H1 (cell line): Measurements from ENCODE around the gene SV2A. TPM values are rescaled to one million over a fixed set of nuclear protein-coding genes. Genes with fewer than 3 reads are reported as not detected.

Experiments
- CTCF ChIA-PET: fragments of 300-600 bp; sonication (Branson Sonifier 250); formaldehyde crosslinking; loops from one replicate; lab custom pipeline; 2021; ENCODE audit not compliant: partially characterized antibody; lab: Charles Lee
- POLR2A ChIA-PET: fragments of 300-600 bp; sonication (Branson Sonifier 250); formaldehyde crosslinking; loops from one replicate; lab custom pipeline; 2021; ENCODE audit warnings: inconsistent platforms; ENCODE audit not compliant: partially characterized antibody; lab: Charles Lee
- DNase-seq, 2 experiments: peaks; one replicate each; pipeline versions ENCODE4 v3.0.0 to v3.0.0-alpha.2; 2010 to 2022; ENCODE audit warnings: low spot score in 2 of 2, low read depth in 1 of 2, mixed read lengths in 1 of 2
- FAIRE-seq: peaks from 2 replicates; lab custom pipeline; 2011; peaks lifted over from hg19 to GRCh38; lab: Jason Lieb, UNC
- H2AFZ ChIP-seq: 2 replicates; pipeline ENCODE4 v1.8.1; 2012; ENCODE audit warnings: low read length, inconsistent platforms
- H2AK5ac ChIP-seq: 2 replicates; pipeline ENCODE4 v1.6.1; 2013; ENCODE audit warnings: low read depth, low read length
- H2BK120ac ChIP-seq: replicated peaks from 2 replicates; pipeline ENCODE3; 2013; ENCODE audit warnings: low read depth, low read length, inconsistent platforms
- H2BK12ac ChIP-seq: 2 replicates; pipeline ENCODE4 v1.6.1; 2013; ENCODE audit warnings: low read depth, low read length
- H2BK15ac ChIP-seq: 2 replicates; pipeline ENCODE4 v1.6.1; 2013; ENCODE audit warnings: low read length
- H2BK20ac ChIP-seq: 2 replicates; pipeline ENCODE4 v1.6.1; 2013; ENCODE audit warnings: low read length
- H2BK5ac ChIP-seq: 2 replicates; pipeline ENCODE4 v1.6.1; 2013; ENCODE audit warnings: low read depth, low read length
- H3K14ac ChIP-seq: 2 replicates; pipeline ENCODE4 v1.6.1; 2013; ENCODE audit warnings: inconsistent platforms; ENCODE audit not compliant: insufficient read length
- H3K18ac ChIP-seq: 2 replicates; pipeline ENCODE4 v1.6.1; 2013; ENCODE audit warnings: low read length; ENCODE audit errors: extremely low read depth
- H3K23ac ChIP-seq: 2 replicates; pipeline ENCODE4 v1.6.1; 2013; ENCODE audit warnings: inconsistent platforms; ENCODE audit not compliant: insufficient read length
- H3K23me2 ChIP-seq: 2 replicates; pipeline ENCODE4 v1.6.1; 2013; ENCODE audit warnings: low read depth, low read length
- H3K27ac ChIP-seq: 2 replicates; pipeline ENCODE4 v1.6.1; 2011; ENCODE audit warnings: low read depth, low read length, inconsistent platforms
- H3K27me3 ChIP-seq, 4 experiments: replicated peaks in 1 of 4; 1 replicate in 1 of 4; 2 replicates in 3 of 4; pipeline versions ENCODE4 v1.6.1 to v1.8.1; 2011 to 2013; ENCODE audit warnings: low read length in 3 of 4, mild to moderate bottlenecking in 3 of 4, inconsistent platforms in 2 of 4, mixed read lengths in 2 of 4, moderate library complexity in 1 of 4; ENCODE audit not compliant: control insufficient read depth in 3 of 4, insufficient read depth in 3 of 4; ENCODE audit errors: extremely low read depth in 1 of 4
- H3K36me3 ChIP-seq, 4 experiments: 2 replicates each; pipeline versions ENCODE4 v1.6.1 to v1.8.1; 2011 to 2013; ENCODE audit warnings: mild to moderate bottlenecking in 4 of 4, low read length in 3 of 4, moderate library complexity in 2 of 4, control low read depth in 1 of 4, inconsistent platforms in 1 of 4; ENCODE audit not compliant: insufficient read depth in 4 of 4, control insufficient read depth in 2 of 4
- H3K4ac ChIP-seq: replicated peaks from 2 replicates; pipeline ENCODE3; 2013; ENCODE audit warnings: low read length, low read depth, mixed read lengths, inconsistent platforms; ENCODE audit not compliant: insufficient read length
- H3K4me1 ChIP-seq, 4 experiments: replicated peaks in 1 of 4; 1 replicate in 1 of 4; 2 replicates in 3 of 4; pipeline versions ENCODE4 v1.6.1 to v1.8.1; 2011 to 2013; ENCODE audit warnings: low read length in 3 of 4, inconsistent platforms in 2 of 4, mixed read lengths in 1 of 4; ENCODE audit not compliant: insufficient read depth in 4 of 4, control insufficient read depth in 3 of 4
- H3K4me2 ChIP-seq, 2 experiments: 2 replicates each; pipeline versions ENCODE4 v1.6.1 to v1.8.1; 2011 to 2013; ENCODE audit warnings: low read depth in 2 of 2, low read length in 2 of 2, control low read depth in 1 of 2, inconsistent platforms in 1 of 2, mild to moderate bottlenecking in 1 of 2; ENCODE audit not compliant: insufficient read depth in 1 of 2
- H3K4me3 ChIP-seq, 4 experiments: fragments of 200-600, 300-600 bp in 1 of 4; sonication (generic), shearing (Covaris generic), sonication (Bioruptor Twin) in 1 of 4; 2 replicates each; pipeline versions ENCODE4 v1.5.1 to v1.8.1; 2011 to 2016; ENCODE audit warnings: low read length in 4 of 4, low read depth in 3 of 4, control low read depth in 2 of 4, inconsistent platforms in 2 of 4, mild to moderate bottlenecking in 2 of 4, mixed read lengths in 1 of 4, moderate library complexity in 1 of 4; ENCODE audit not compliant: insufficient read depth in 2 of 4; ENCODE audit errors: extremely low read depth in 1 of 4
- H3K56ac ChIP-seq: replicated peaks from 2 replicates; pipeline ENCODE3; 2013; ENCODE audit warnings: low read depth, mild to moderate bottlenecking, mixed read lengths, low read length, inconsistent platforms; ENCODE audit not compliant: insufficient read length
- H3K79me1 ChIP-seq: 2 replicates; pipeline ENCODE4 v1.6.1; 2013; ENCODE audit warnings: low read depth, low read length, control low read depth
- H3K79me2 ChIP-seq, 2 experiments: 2 replicates each; pipeline versions ENCODE4 v1.6.1 to v1.8.1; 2012 to 2013; ENCODE audit warnings: low read length in 2 of 2, mild to moderate bottlenecking in 2 of 2, inconsistent platforms in 1 of 2; ENCODE audit not compliant: insufficient read depth in 2 of 2, control insufficient read depth in 1 of 2
- H3K9ac ChIP-seq, 4 experiments: replicated peaks in 1 of 4; 1 replicate in 1 of 4; 2 replicates in 3 of 4; pipeline versions ENCODE4 v1.6.1 to v1.8.1; 2011 to 2013; ENCODE audit warnings: low read depth in 3 of 4, low read length in 3 of 4, control low read depth in 2 of 4, mild to moderate bottlenecking in 2 of 4, moderate library complexity in 2 of 4, inconsistent platforms in 1 of 4; ENCODE audit errors: extremely low read depth in 1 of 4
- H3K9me3 ChIP-seq, 2 experiments: 2 replicates each; pipeline versions ENCODE4 v1.6.1 to v1.8.1; 2012 to 2013; ENCODE audit warnings: mild to moderate bottlenecking in 2 of 2, moderate library complexity in 2 of 2, control low read depth in 1 of 2, inconsistent platforms in 1 of 2, low read depth in 1 of 2, low read length in 1 of 2, mixed read lengths in 1 of 2; ENCODE audit not compliant: insufficient read depth in 2 of 2
- H4K20me1 ChIP-seq, 2 experiments: replicated peaks in 1 of 2; 2 replicates each; pipeline versions ENCODE3 to v1.8.1; 2011 to 2013; ENCODE audit warnings: inconsistent platforms in 2 of 2, low read length in 2 of 2, mild to moderate bottlenecking in 1 of 2; ENCODE audit not compliant: insufficient read depth in 2 of 2, control insufficient read depth in 1 of 2
- H4K5ac ChIP-seq: 2 replicates; pipeline ENCODE4 v1.6.1; 2013; ENCODE audit warnings: low read length, low read depth, mixed read lengths, inconsistent platforms; ENCODE audit not compliant: insufficient read length
- H4K8ac ChIP-seq: 2 replicates; pipeline ENCODE4 v1.8.0; 2013; ENCODE audit warnings: mild to moderate bottlenecking, moderate library complexity, low read length, inconsistent platforms; ENCODE audit not compliant: insufficient read depth; ENCODE audit errors: extremely low read depth
- H4K91ac ChIP-seq: replicated peaks from 2 replicates; pipeline ENCODE3; 2013; ENCODE audit warnings: low read length, mixed read lengths, inconsistent platforms; ENCODE audit not compliant: insufficient read length
- SP2 ChIP-seq: IDR thresholded peaks from 2 replicates; pipeline ENCODE4 v1.6.1; 2012; ENCODE audit warnings: mild to moderate bottlenecking, low read length, inconsistent platforms
- WGBS, 2 experiments: shearing (Covaris generic) in 1 of 2; methylation state at CpG; one replicate each; pipeline versions ENCODE4 v1.1.6 to v1.1.7; 2013 to 2015; ENCODE audit warnings: low lambda C conversion rate in 2 of 2, mixed read lengths in 2 of 2, inconsistent platforms in 1 of 2, low coverage in 1 of 2, missing lambda C conversion rate in 1 of 2; ENCODE audit not compliant: insufficient replicate concordance in 2 of 2, insufficient coverage in 1 of 2, insufficient read length in 1 of 2; ENCODE audit errors: extremely low coverage in 1 of 2, missing lambda C conversion rate in 1 of 2; 5-methylcytosine and 5-hydroxymethylcytosine counted together
- polyA plus RNA-seq, 7 experiments: library from polyadenylated mRNA; depleted of rRNA in 3 of 7; stranded (reverse) in 5 of 7; unstranded in 2 of 7; fragments of >200 nt in 5 of 7; fragments of 200-250 nt in 2 of 7; gene quantifications; 1 replicate in 5 of 7; 2 replicates in 1 of 7; 4 replicates in 1 of 7; pipeline versions ENCODE4 v1.2.1 to v1.2.3, GENCODE V29; 2011 to 2013; ENCODE audit warnings: missing spikeins in 2 of 7, mixed read lengths in 2 of 7
- total RNA-seq: library from RNA; stranded (reverse); fragmentation: NEBNext Ultra II Directional; extraction: Animal tissue kit (Norgen Biotek cat#: 25700); gene quantifications from 2 replicates; pipeline ENCODE4 v1.2.1, GENCODE V29; 2021

Gene SV2A
- total and polyA plus RNA-seq, 2 of the 8 experiments (the other 6 are each of a cell fraction or from before 2014, with no cell fraction given): 41.8 to 51.8 TPM

- Histone ChIP-seq H3K4me1 (peaks cover 4 to 19% (median 11%) of the 10 kb centered on the region in 4 experiments), H3K9ac (peak overlapping the region in 1 of 4 experiments; percentile 42; a peak in 1 of 7 replicates), H3K23ac (no peak overlapping the region), H3K14ac (no peak overlapping the region), H4K5ac (no peak overlapping the region), H3K79me2 (peaks cover 0 to 12% of the 10 kb centered on the region in 2 experiments; a peak in 2 of 4 replicates), H3K23me2 (peaks cover 10% of the 10 kb centered on the region; the same call in 1 of the 2 replicates), H2BK20ac (0 out of 2 replicates have a peak overlapping the region, but pooled peaks have one; percentile 21), H2BK120ac (no peak overlapping the region), H2BK5ac (peak overlapping the region; percentile 52; the same call in 1 of the 2 replicates), H4K8ac (no peak overlapping the region), H2AFZ (no peak overlapping the region), H3K36me3 (peaks cover 3 to 19% (median 6%) of the 10 kb centered on the region in 4 experiments; a peak in 5 of 8 replicates), H4K91ac (no peak overlapping the region), H3K56ac (no peak overlapping the region), H3K9me3 (no peaks in the 10 kb centered on the region), H3K27me3 (no peaks in the 10 kb centered on the region), H2BK15ac (no peak overlapping the region), H3K18ac (no peak overlapping the region), H2BK12ac (peak overlapping the region; percentile 60; the same call in 1 of the 2 replicates), H3K4me3 (peak overlapping the region in 3 of 4 experiments; percentile 91 to 99 (median 94); a peak in 4 of 8 replicates), H3K27ac (no peak overlapping the region), H3K4ac (peak overlapping the region; percentile 16), H4K20me1 (peaks cover 0 to 2% of the 10 kb centered on the region in 2 experiments), H2AK5ac (no peak overlapping the region), H3K79me1 (peaks cover 15% of the 10 kb centered on the region), H3K4me2 (peak overlapping the region; percentile 94 to 98)
- ChIA-PET POLR2A (interaction anchor here (0.7 to 3.8 kb wide), 8 partner anchors 8 to 29 kb away, joined by 4 to 30 read pairs (median 6); partner anchors contain the start of genes BOLA1 and MTMR11), CTCF (interaction anchor here (0.6 to 1.8 kb wide), 8 partner anchors 8 to 254 kb away, joined by 3 to 10 read pairs (median 4); partner anchors contain the start of gene MTMR11)
- DNase-seq (no peak), FAIRE-seq (no peak)
- WGBS, 2 experiments: 81% methylated on average over 11 of the region's 11 CpGs; no CpG with 5 or more reads in 1 of the 2 experiments
- TF ChIP-seq SP2: no peak
Measured at GRCh38 chr1:149915429-149916192, 2.0 kb downstream of the SV2A start.
